H1 (cell line): Measurements from ENCODE around the gene KLHL26. TPM values are rescaled to one million over a fixed set of nuclear protein-coding genes. Genes with fewer than 3 reads are reported as not detected.

ENCODE experiments used
- BACH1 ChIP-seq: IDR thresholded peaks from 2 replicates; pipeline ENCODE4 v1.6.1; 2012; ENCODE audit warnings: low read length, improper control_type of control experiment
- CBX5 ChIP-seq: fragments of 300-800, 300-1000 bp; sonication (generic); IDR thresholded peaks from 2 replicates; pipeline ENCODE4 v1.7.1; 2016; ENCODE audit warnings: antibody characterized with exemption, low read length, low read depth
- CEBPB ChIP-seq: IDR thresholded peaks from 2 replicates; pipeline ENCODE4 v1.6.1; 2012; ENCODE audit warnings: low read depth, low read length
- CHD7 ChIP-seq: fragments of 300-600 bp; sonication (generic); IDR thresholded peaks from 2 replicates; pipeline ENCODE4 v1.7.1; 2012; ENCODE audit warnings: low read length, moderate library complexity, mild to moderate bottlenecking, inconsistent platforms; ENCODE audit not compliant: insufficient replicate concordance
- CREB1 ChIP-seq: IDR thresholded peaks from 2 replicates; pipeline ENCODE4 v1.6.1; 2012; ENCODE audit warnings: inconsistent platforms
- KDM1A ChIP-seq: fragments of 200-600, 300-600 bp; sonication (generic); IDR thresholded peaks from 2 replicates; pipeline ENCODE4 v1.7.1; 2016; ENCODE audit warnings: mild to moderate bottlenecking, low read length, borderline replicate concordance
- SAP30 ChIP-seq: fragments of 300-600 bp; sonication (generic); IDR thresholded peaks from 2 replicates; pipeline ENCODE4 v1.7.1; 2012; ENCODE audit warnings: low read length, moderate library complexity, mild to moderate bottlenecking, inconsistent platforms; ENCODE audit not compliant: insufficient read depth, insufficient replicate concordance
- SIN3A ChIP-seq, 2 experiments: IDR thresholded peaks in 1 of 2; conservative IDR thresholded peaks in 1 of 2; 2 replicates each; pipeline ENCODE4 v1.6.1; 2011 to 2012; ENCODE audit warnings: low read length in 2 of 2, improper control_type of control experiment in 1 of 2, low read depth in 1 of 2, mild to moderate bottlenecking in 1 of 2
- SIX5 ChIP-seq: IDR thresholded peaks from 2 replicates; pipeline ENCODE4 v1.6.1; 2011; ENCODE audit warnings: mild to moderate bottlenecking, low read depth, low read length
- SP4 ChIP-seq: IDR thresholded peaks from 2 replicates; pipeline ENCODE4 v1.6.1; 2012; ENCODE audit warnings: low read length, inconsistent platforms
- SRF ChIP-seq: IDR thresholded peaks from 2 replicates; pipeline ENCODE4 v1.6.1; 2011; ENCODE audit warnings: mild to moderate bottlenecking, low read depth, low read length, moderate library complexity
- TBP ChIP-seq: IDR thresholded peaks from 2 replicates; pipeline ENCODE4 v1.6.1; 2011; ENCODE audit warnings: low read depth, low read length, improper control_type of control experiment
- polyA plus RNA-seq, 7 experiments: library from polyadenylated mRNA; depleted of rRNA in 3 of 7; stranded (reverse) in 5 of 7; unstranded in 2 of 7; fragments of >200 nt in 5 of 7; fragments of 200-250 nt in 2 of 7; gene quantifications; 1 replicate in 5 of 7; 2 replicates in 1 of 7; 4 replicates in 1 of 7; pipeline versions ENCODE4 v1.2.1 to v1.2.3, GENCODE V29; 2011 to 2013; ENCODE audit warnings: missing spikeins in 2 of 7, mixed read lengths in 2 of 7
- total RNA-seq: library from RNA; stranded (reverse); fragmentation: NEBNext Ultra II Directional; extraction: Animal tissue kit (Norgen Biotek cat#: 25700); gene quantifications from 2 replicates; pipeline ENCODE4 v1.2.1, GENCODE V29; 2021
- TF ChIP-seq, protein P1 (sequence below): IDR thresholded peaks from 2 replicates; pipeline ENCODE4 v1.6.1; 2012; ENCODE audit warnings: inconsistent platforms

The KLHL26 gene
- total and polyA plus RNA-seq, 2 of the 8 experiments (the other 6 are each of a cell fraction or from before 2014, with no cell fraction given): 2.2 to 8.8 TPM

- TF ChIP-seq CHD7: no peak
- TF ChIP-seq CREB1: no peak
- no peak for TF ChIP-seq SIX5
- TF ChIP-seq KDM1A: no peak
- no peak for TF ChIP-seq TBP
- TF ChIP-seq SRF: no peak
- TF ChIP-seq BACH1: no peak
- no peak for TF ChIP-seq SAP30
- TF ChIP-seq SIN3A (conservative IDR thresholded peaks at IDR 0.05 in 1 of 2, IDR thresholded peaks at IDR 0.05 in 1 of 2; ENCODE audit: low read depth in 1 of 2, low read length in 2 of 2): no peak
- TF ChIP-seq, protein P1, sequence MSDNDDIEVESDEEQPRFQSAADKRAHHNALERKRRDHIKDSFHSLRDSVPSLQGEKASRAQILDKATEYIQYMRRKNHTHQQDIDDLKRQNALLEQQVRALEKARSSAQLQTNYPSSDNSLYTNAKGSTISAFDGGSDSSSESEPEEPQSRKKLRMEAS: no peak
- TF ChIP-seq CEBPB: no peak
- TF ChIP-seq SP4: no peak
- no peak for TF ChIP-seq CBX5
Measured at GRCh38 chr19:18709546-18709945, 72.7 kb downstream of the KLHL26 start (continued).
